ENCODE results near the gene ZMYND8. TPM values are rescaled to one million over a fixed set of nuclear protein-coding genes. Genes with fewer than 3 reads are reported as not detected.

ZMYND8 gene
- 13.6 and 18.8 TPM in 2 replicates for total RNA-seq

DNA sequence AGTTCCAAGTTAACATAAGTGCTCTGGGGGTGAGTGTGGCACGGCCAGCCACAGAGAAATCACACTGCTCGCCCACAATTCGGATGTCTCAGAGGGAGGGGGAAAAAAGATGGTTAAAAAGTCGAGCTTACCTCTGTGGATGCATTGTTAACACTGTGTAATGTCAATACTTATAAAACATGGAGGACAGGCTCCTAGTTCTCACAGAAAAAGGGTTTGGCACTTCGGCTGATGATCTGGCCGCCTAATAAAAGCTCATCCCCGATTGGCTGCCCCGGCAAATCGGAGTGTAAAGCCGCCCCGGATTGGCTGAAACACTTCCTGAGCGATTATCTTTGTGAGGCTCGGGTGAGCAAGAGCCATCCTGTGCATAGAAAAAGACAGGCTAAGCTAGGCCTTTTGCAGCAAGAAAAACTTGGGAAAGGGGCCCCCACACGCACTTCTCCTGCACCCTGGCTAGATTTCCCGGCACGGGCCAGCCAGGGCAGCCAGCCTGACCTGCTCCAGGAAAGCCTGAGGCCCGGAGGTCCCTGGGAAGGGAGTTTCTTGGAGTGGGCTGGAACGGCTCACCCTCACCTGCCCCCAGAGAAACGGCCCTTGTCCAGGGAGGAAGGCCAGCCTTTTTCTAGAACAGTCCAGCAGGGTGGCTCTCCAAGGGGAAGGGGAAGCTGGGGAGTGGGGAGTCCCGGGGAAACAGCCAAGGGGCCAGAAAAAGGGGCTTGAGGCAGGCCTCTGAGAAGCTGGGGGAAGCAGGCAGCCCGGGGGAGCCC lies at the start of gene ZMYND8:
ZMYND8 (minus strand) TSS at position 174 of the 770 bp plus-strand sequence; CDS start at position 145, 29 bp downstream.
- Histone ChIP-seq H3K4me3 (ENCODE audit: insufficient read depth, low read length) (peak within 1 kb of the TSS; percentile 56), H3K4me1 (ENCODE audit: insufficient read depth, low read length) (peaks cover 97% of the 10 kb centered on the region), H2AFZ (ENCODE audit: low read length) (peak within 1 kb of the TSS; percentile 77), H3K9me3 (ENCODE audit: low read depth, low read length) (no peaks in the 10 kb centered on the region), H3K4me2 (ENCODE audit: insufficient read depth, low read length) (peak within 1 kb of the TSS; percentile 86), H3K27me3 (ENCODE audit: insufficient read depth, low read length) (no peaks in the 10 kb centered on the region), H3K79me2 (ENCODE audit: insufficient read depth, low read length) (peaks cover 50% of the 10 kb centered on the region), H3K36me3 (ENCODE audit: insufficient read depth, low read length) (no peaks in the 10 kb centered on the region), H3K27ac (ENCODE audit: low read depth, low read length) (peak within 1 kb of the TSS; percentile 97), H4K20me1 (ENCODE audit: insufficient read depth, low read length) (no peaks in the 10 kb centered on the region)
- TF ChIP-seq, protein P1, sequence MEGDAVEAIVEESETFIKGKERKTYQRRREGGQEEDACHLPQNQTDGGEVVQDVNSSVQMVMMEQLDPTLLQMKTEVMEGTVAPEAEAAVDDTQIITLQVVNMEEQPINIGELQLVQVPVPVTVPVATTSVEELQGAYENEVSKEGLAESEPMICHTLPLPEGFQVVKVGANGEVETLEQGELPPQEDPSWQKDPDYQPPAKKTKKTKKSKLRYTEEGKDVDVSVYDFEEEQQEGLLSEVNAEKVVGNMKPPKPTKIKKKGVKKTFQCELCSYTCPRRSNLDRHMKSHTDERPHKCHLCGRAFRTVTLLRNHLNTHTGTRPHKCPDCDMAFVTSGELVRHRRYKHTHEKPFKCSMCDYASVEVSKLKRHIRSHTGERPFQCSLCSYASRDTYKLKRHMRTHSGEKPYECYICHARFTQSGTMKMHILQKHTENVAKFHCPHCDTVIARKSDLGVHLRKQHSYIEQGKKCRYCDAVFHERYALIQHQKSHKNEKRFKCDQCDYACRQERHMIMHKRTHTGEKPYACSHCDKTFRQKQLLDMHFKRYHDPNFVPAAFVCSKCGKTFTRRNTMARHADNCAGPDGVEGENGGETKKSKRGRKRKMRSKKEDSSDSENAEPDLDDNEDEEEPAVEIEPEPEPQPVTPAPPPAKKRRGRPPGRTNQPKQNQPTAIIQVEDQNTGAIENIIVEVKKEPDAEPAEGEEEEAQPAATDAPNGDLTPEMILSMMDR (IDR thresholded peaks at IDR 0.05; ENCODE audit: extremely low read depth, low read depth, low read length): no peak
- DNase-seq (ENCODE audit: insufficient read length, low spot score, missing footprints): peak; percentile 96

DNA sequence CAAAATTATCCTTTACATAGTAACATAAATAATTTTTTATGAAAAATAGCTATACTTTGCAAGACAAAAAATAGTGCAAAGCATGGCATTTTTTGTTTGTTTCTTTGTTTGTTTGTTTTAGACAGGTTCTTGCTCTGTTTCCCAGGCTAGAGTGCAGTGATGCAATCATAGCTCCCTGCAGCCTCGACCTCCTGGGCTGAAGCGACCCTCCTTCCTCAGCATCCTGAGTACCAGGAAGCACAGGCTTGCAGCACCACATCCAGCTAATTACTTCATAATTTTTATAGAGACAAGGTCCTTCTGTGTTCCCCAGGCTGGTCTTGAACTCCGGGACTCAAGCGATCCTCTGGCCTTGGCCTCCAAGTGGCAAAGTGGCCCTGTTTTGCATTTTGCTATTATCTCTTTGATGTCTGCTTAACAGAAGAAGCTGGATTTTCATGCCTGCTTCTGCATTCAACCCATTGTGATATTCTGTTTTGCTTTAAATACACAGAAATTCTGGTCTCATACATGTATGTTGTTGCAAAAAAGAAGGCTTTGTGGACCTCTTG lies 49.4 kb upstream of the ZMYND8 start:
- no peak overlapping the region for H3K27ac ChIP-seq (ENCODE audit: low read depth, low read length)
- no peaks in the 10 kb centered on the region for H3K79me2 ChIP-seq (ENCODE audit: insufficient read depth, low read length)
- no peak for DNase-seq (ENCODE audit: insufficient read length, low spot score, missing footprints)
- TF ChIP-seq, protein P1 (IDR thresholded peaks at IDR 0.05; ENCODE audit: extremely low read depth, low read depth, low read length): no peak
- no peaks in the 10 kb centered on the region for H4K20me1 ChIP-seq (ENCODE audit: insufficient read depth, low read length)
- no peaks in the 10 kb centered on the region for H3K36me3 ChIP-seq (ENCODE audit: insufficient read depth, low read length)
- H3K4me3 ChIP-seq (ENCODE audit: insufficient read depth, low read length): no peak overlapping the region
- peaks cover 5% of the 10 kb centered on the region for H3K4me1 ChIP-seq (ENCODE audit: insufficient read depth, low read length)
- peaks cover 5% of the 10 kb centered on the region for H3K27me3 ChIP-seq (ENCODE audit: insufficient read depth, low read length)
- no peak overlapping the region for H3K4me2 ChIP-seq (ENCODE audit: insufficient read depth, low read length)
- H3K9me3 ChIP-seq (ENCODE audit: low read depth, low read length): no peaks in the 10 kb centered on the region
- no peak overlapping the region for H2AFZ ChIP-seq (ENCODE audit: low read length)

DNA sequence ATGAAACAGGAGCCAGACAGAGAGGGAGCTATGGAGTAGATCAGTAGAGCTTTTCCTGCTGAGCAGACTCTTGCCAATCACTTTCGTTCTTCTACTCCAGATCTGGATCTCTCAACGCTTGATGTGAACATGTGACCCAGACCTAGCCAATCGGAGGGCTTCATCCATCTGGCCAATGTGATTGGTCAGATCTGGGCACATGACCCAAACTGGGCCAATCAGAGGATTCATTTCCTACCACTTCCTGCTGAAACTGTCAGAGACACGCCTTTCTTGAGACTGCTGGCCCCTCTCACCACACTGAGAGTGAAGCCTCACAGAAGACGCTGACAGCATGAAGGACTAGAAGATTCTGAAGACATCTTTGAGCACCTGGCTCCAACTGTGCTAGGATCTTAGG lies 44.2 kb upstream of the ZMYND8 start:
- H3K4me1 ChIP-seq (ENCODE audit: insufficient read depth, low read length): no peaks in the 10 kb centered on the region
- H3K79me2 ChIP-seq (ENCODE audit: insufficient read depth, low read length): no peaks in the 10 kb centered on the region
- no peaks in the 10 kb centered on the region for H4K20me1 ChIP-seq (ENCODE audit: insufficient read depth, low read length)
- TF ChIP-seq, protein P1 (IDR thresholded peaks at IDR 0.05; ENCODE audit: extremely low read depth, low read depth, low read length): no peak
- no peak overlapping the region for H2AFZ ChIP-seq (ENCODE audit: low read length)
- H3K4me2 ChIP-seq (ENCODE audit: insufficient read depth, low read length): no peak overlapping the region
- H3K36me3 ChIP-seq (ENCODE audit: insufficient read depth, low read length): no peaks in the 10 kb centered on the region
- H3K27me3 ChIP-seq (ENCODE audit: insufficient read depth, low read length): peaks cover 5% of the 10 kb centered on the region
- H3K27ac ChIP-seq (ENCODE audit: low read depth, low read length): no peak overlapping the region
- H3K9me3 ChIP-seq (ENCODE audit: low read depth, low read length): no peaks in the 10 kb centered on the region
- DNase-seq (ENCODE audit: insufficient read length, low spot score, missing footprints): no peak
- H3K4me3 ChIP-seq (ENCODE audit: insufficient read depth, low read length): no peak overlapping the region

DNA sequence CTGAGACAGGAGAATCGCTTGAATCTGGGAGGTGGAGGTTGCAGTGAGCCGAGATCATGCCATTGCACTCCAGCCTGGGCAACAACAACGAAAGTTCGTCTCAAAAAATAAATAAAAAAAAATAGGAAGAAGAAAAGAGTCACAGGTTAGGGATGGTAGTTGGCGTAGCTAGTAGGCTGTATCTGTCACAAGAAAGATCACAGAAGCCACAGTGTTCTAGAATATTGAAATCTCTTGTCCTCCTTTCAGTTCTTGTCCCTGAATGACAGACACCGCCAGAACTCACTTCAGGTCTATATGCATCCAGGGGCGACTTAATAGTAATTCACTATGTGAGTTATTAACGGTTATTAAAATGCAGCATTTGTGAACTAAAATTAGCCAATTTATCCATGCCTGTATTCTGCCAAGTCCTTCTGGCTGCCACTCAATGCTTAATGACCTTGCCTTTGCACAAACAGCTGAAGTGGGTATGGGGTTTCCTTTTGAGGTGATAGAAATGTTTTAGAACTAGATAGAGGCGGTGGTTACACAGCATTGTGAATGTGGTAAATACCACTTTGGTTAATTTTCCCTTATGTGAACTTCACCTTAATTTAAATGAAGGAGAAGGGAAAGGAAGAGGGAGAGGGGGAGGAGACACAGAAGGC lies 41.3 kb upstream of the ZMYND8 start:
- no peak overlapping the region for H3K27ac ChIP-seq (ENCODE audit: low read depth, low read length)
- H3K9me3 ChIP-seq (ENCODE audit: low read depth, low read length): no peaks in the 10 kb centered on the region
- DNase-seq (ENCODE audit: insufficient read length, low spot score, missing footprints): no peak
- H3K36me3 ChIP-seq (ENCODE audit: insufficient read depth, low read length): no peaks in the 10 kb centered on the region
- H3K27me3 ChIP-seq (ENCODE audit: insufficient read depth, low read length): no peaks in the 10 kb centered on the region
- no peaks in the 10 kb centered on the region for H3K79me2 ChIP-seq (ENCODE audit: insufficient read depth, low read length)
- H3K4me3 ChIP-seq (ENCODE audit: insufficient read depth, low read length): no peak overlapping the region
- TF ChIP-seq, protein P1 (IDR thresholded peaks at IDR 0.05; ENCODE audit: extremely low read depth, low read depth, low read length): no peak
- H3K4me1 ChIP-seq (ENCODE audit: insufficient read depth, low read length): peaks cover 4% of the 10 kb centered on the region
- no peak overlapping the region for H2AFZ ChIP-seq (ENCODE audit: low read length)
- H4K20me1 ChIP-seq (ENCODE audit: insufficient read depth, low read length): no peaks in the 10 kb centered on the region
- no peak overlapping the region for H3K4me2 ChIP-seq (ENCODE audit: insufficient read depth, low read length)
